ENCODE data around the gene CCDC171.

CCDC171 gene

GRCh38 chr9:15735083-15735857 is 182.4 kb downstream of the CCDC171 start:
- Histone ChIP-seq H3K36me3 (ENCODE audit: insufficient read depth, low read length) (no peaks in the 10 kb centered on the region), H3K9ac (ENCODE audit: low read depth, low read length) (no peak overlapping the region), H3K4me1 (ENCODE audit: insufficient read depth, low read length) (no peaks in the 10 kb centered on the region), H3K9me3 (ENCODE audit: control insufficient read depth, insufficient read depth, low read length) (no peaks in the 10 kb centered on the region)

GRCh38 chr9:15736569-15736968 is 183.7 kb downstream of the CCDC171 start:
- Histone ChIP-seq H3K4me1 (ENCODE audit: insufficient read depth, low read length) (no peaks in the 10 kb centered on the region), H3K36me3 (ENCODE audit: insufficient read depth, low read length) (no peaks in the 10 kb centered on the region), H3K9me3 (ENCODE audit: control insufficient read depth, insufficient read depth, low read length) (no peaks in the 10 kb centered on the region), H3K9ac (ENCODE audit: low read depth, low read length) (no peak overlapping the region)

GRCh38 chr9:15738011-15738410 is 185.2 kb downstream of the CCDC171 start:
- no peaks in the 10 kb centered on the region for H3K9me3 ChIP-seq (ENCODE audit: control insufficient read depth, insufficient read depth, low read length)
- no peaks in the 10 kb centered on the region for H3K4me1 ChIP-seq (ENCODE audit: insufficient read depth, low read length)
- no peaks in the 10 kb centered on the region for H3K36me3 ChIP-seq (ENCODE audit: insufficient read depth, low read length)
- no peak overlapping the region for H3K9ac ChIP-seq (ENCODE audit: low read depth, low read length)

- no peaks in the 10 kb centered on the region for H3K9me3 ChIP-seq (ENCODE audit: control insufficient read depth, insufficient read depth, low read length)
- H3K36me3 ChIP-seq (ENCODE audit: insufficient read depth, low read length), result no peaks in the 10 kb centered on the region
- H3K4me1 ChIP-seq (ENCODE audit: insufficient read depth, low read length), result no peaks in the 10 kb centered on the region
- H3K9ac ChIP-seq (ENCODE audit: low read depth, low read length), result no peak overlapping the region
Observed at GRCh38 chr9:15741015-15741414, 188.2 kb downstream of the CCDC171 start.

- Histone ChIP-seq H3K36me3 (ENCODE audit: insufficient read depth, low read length) (no peaks in the 10 kb centered on the region), H3K9me3 (ENCODE audit: control insufficient read depth, insufficient read depth, low read length) (no peaks in the 10 kb centered on the region), H3K4me1 (ENCODE audit: insufficient read depth, low read length) (no peaks in the 10 kb centered on the region), H3K9ac (ENCODE audit: low read depth, low read length) (no peak overlapping the region)
Observed at GRCh38 chr9:15743512-15743911, 190.7 kb downstream of the CCDC171 start.

GRCh38 chr9:15744196-15744595 is 191.4 kb downstream of the CCDC171 start:
- Histone ChIP-seq H3K4me1 (ENCODE audit: insufficient read depth, low read length) (no peaks in the 10 kb centered on the region), H3K9me3 (ENCODE audit: control insufficient read depth, insufficient read depth, low read length) (no peaks in the 10 kb centered on the region), H3K9ac (ENCODE audit: low read depth, low read length) (no peak overlapping the region), H3K36me3 (ENCODE audit: insufficient read depth, low read length) (no peaks in the 10 kb centered on the region)

GRCh38 chr9:15746905-15747304 is 194.1 kb downstream of the CCDC171 start:
- no peaks in the 10 kb centered on the region for H3K4me1 ChIP-seq (ENCODE audit: insufficient read depth, low read length)
- no peaks in the 10 kb centered on the region for H3K36me3 ChIP-seq (ENCODE audit: insufficient read depth, low read length)
- H3K9me3 ChIP-seq (ENCODE audit: control insufficient read depth, insufficient read depth, low read length), result no peaks in the 10 kb centered on the region

GRCh38 chr9:15755660-15756059 is 202.8 kb downstream of the CCDC171 start:
- Histone ChIP-seq H3K4me1 (ENCODE audit: insufficient read depth, low read length) (no peaks in the 10 kb centered on the region), H3K9ac (ENCODE audit: low read depth, low read length) (no peak overlapping the region), H3K9me3 (ENCODE audit: control insufficient read depth, insufficient read depth, low read length) (no peaks in the 10 kb centered on the region), H3K36me3 (ENCODE audit: insufficient read depth, low read length) (no peaks in the 10 kb centered on the region)

More at GRCh38 chr9:15746905-15747304, 194.1 kb downstream of the CCDC171 start:
- H3K9ac ChIP-seq (ENCODE audit: low read depth, low read length), result no peak overlapping the region

- Histone ChIP-seq H3K9ac (ENCODE audit: low read depth, low read length) (no peak overlapping the region), H3K36me3 (ENCODE audit: insufficient read depth, low read length) (no peaks in the 10 kb centered on the region), H3K4me1 (ENCODE audit: insufficient read depth, low read length) (no peaks in the 10 kb centered on the region), H3K9me3 (ENCODE audit: control insufficient read depth, insufficient read depth, low read length) (no peaks in the 10 kb centered on the region)
Observed at GRCh38 chr9:15761551-15761950, 208.7 kb downstream of the CCDC171 start.

- Histone ChIP-seq H3K36me3 (ENCODE audit: insufficient read depth, low read length) (no peaks in the 10 kb centered on the region), H3K9me3 (ENCODE audit: control insufficient read depth, insufficient read depth, low read length) (no peaks in the 10 kb centered on the region), H3K9ac (ENCODE audit: low read depth, low read length) (no peak overlapping the region), H3K4me1 (ENCODE audit: insufficient read depth, low read length) (no peaks in the 10 kb centered on the region)
Observed at GRCh38 chr9:15763371-15763770, 210.5 kb downstream of the CCDC171 start.

GRCh38 chr9:15764131-15764530 is 211.3 kb downstream of the CCDC171 start:
- H3K9me3 ChIP-seq (ENCODE audit: control insufficient read depth, insufficient read depth, low read length), result no peaks in the 10 kb centered on the region
- H3K36me3 ChIP-seq (ENCODE audit: insufficient read depth, low read length), result no peaks in the 10 kb centered on the region
- H3K9ac ChIP-seq (ENCODE audit: low read depth, low read length), result no peak overlapping the region
- H3K4me1 ChIP-seq (ENCODE audit: insufficient read depth, low read length), result no peaks in the 10 kb centered on the region

- H3K4me1 ChIP-seq (ENCODE audit: insufficient read depth, low read length), result no peaks in the 10 kb centered on the region
- no peaks in the 10 kb centered on the region for H3K36me3 ChIP-seq (ENCODE audit: insufficient read depth, low read length)
- H3K9me3 ChIP-seq (ENCODE audit: control insufficient read depth, insufficient read depth, low read length), result no peaks in the 10 kb centered on the region
- no peak overlapping the region for H3K9ac ChIP-seq (ENCODE audit: low read depth, low read length)
Observed at GRCh38 chr9:15769547-15769946, 216.7 kb downstream of the CCDC171 start.

GRCh38 chr9:15778861-15779260 is 226.0 kb downstream of the CCDC171 start:
- Histone ChIP-seq H3K36me3 (ENCODE audit: insufficient read depth, low read length) (no peaks in the 10 kb centered on the region), H3K9me3 (ENCODE audit: control insufficient read depth, insufficient read depth, low read length) (no peaks in the 10 kb centered on the region), H3K4me1 (ENCODE audit: insufficient read depth, low read length) (no peaks in the 10 kb centered on the region), H3K9ac (ENCODE audit: low read depth, low read length) (no peak overlapping the region)

GRCh38 chr9:15782106-15782505 is 229.3 kb downstream of the CCDC171 start:
- Histone ChIP-seq H3K9me3 (ENCODE audit: control insufficient read depth, insufficient read depth, low read length) (no peaks in the 10 kb centered on the region), H3K9ac (ENCODE audit: low read depth, low read length) (no peak overlapping the region), H3K36me3 (ENCODE audit: insufficient read depth, low read length) (no peaks in the 10 kb centered on the region), H3K4me1 (ENCODE audit: insufficient read depth, low read length) (no peaks in the 10 kb centered on the region)

- H3K36me3 ChIP-seq (ENCODE audit: insufficient read depth, low read length), result no peaks in the 10 kb centered on the region
- H3K9ac ChIP-seq (ENCODE audit: low read depth, low read length), result no peak overlapping the region
- H3K4me1 ChIP-seq (ENCODE audit: insufficient read depth, low read length), result no peaks in the 10 kb centered on the region
- H3K9me3 ChIP-seq (ENCODE audit: control insufficient read depth, insufficient read depth, low read length), result no peaks in the 10 kb centered on the region
Observed at GRCh38 chr9:15785584-15785983, 232.7 kb downstream of the CCDC171 start.

Data from ES-I3 (cell line).